ENCODE results near the gene PDIK1L.
A peak's percentile ranks its signal among the peaks of the same experiment; 100 is the strongest.

PDIK1L gene

GRCh38 chr1:26111530-26112406 lies at the start of gene PDIK1L:
Gene PDIK1L, plus strand, starts transcription at chr1:26111824. Its CDS starts 2,485 bp downstream, at chr1:26114309.
- DNase-seq, result peak in 55 of 56 donors; percentile 21 to 95 (median 87)

GRCh38 chr1:26064553-26064952 lies 47.1 kb upstream of the PDIK1L start:
- no peak for DNase-seq

GRCh38 chr1:26066160-26066559 lies 45.5 kb upstream of the PDIK1L start:
- no peak for DNase-seq

- DNase-seq, result no peak
Observed at GRCh38 chr1:26066857-26067256, 44.8 kb upstream of the PDIK1L start.

GRCh38 chr1:26067432-26067911 lies 44.2 kb upstream of the PDIK1L start, which contains the start of gene TRIM63:
Gene TRIM63, minus strand, starts transcription at chr1:26067630. Its CDS starts 136 bp downstream, at chr1:26067494.
- DNase-seq, result peak in 1 of 56 donors; percentile 0

- DNase-seq, result no peak
Observed at GRCh38 chr1:26069941-26070295, 41.7 kb upstream of the PDIK1L start.

GRCh38 chr1:26070296-26070962 lies 41.2 kb upstream of the PDIK1L start:
- no peak for DNase-seq

GRCh38 chr1:26070963-26071342 lies 40.7 kb upstream of the PDIK1L start:
- no peak for DNase-seq

GRCh38 chr1:26072305-26072704 lies 39.3 kb upstream of the PDIK1L start:
- no peak for DNase-seq

- DNase-seq, result no peak
Observed at GRCh38 chr1:26075421-26076144, 36.0 kb upstream of the PDIK1L start.

- no peak for DNase-seq
Observed at GRCh38 chr1:26077524-26077923, 34.1 kb upstream of the PDIK1L start.

GRCh38 chr1:26078286-26079177 lies 33.1 kb upstream of the PDIK1L start:
- no peak for DNase-seq

- DNase-seq, result no peak
Observed at GRCh38 chr1:26079178-26079563, 32.5 kb upstream of the PDIK1L start.

- DNase-seq, result no peak
Observed at GRCh38 chr1:26079960-26080814, 31.4 kb upstream of the PDIK1L start.

- DNase-seq, result no peak
Observed at GRCh38 chr1:26081267-26082019, 30.2 kb upstream of the PDIK1L start.

GRCh38 chr1:26082020-26082350 lies 29.6 kb upstream of the PDIK1L start:
- DNase-seq, result no peak

GRCh38 chr1:26083208-26083607 lies 28.4 kb upstream of the PDIK1L start:
- DNase-seq, result no peak

- no peak for DNase-seq
Observed at GRCh38 chr1:26084091-26084561, 27.5 kb upstream of the PDIK1L start.

- DNase-seq, result no peak
Observed at GRCh38 chr1:26084844-26085243, 26.8 kb upstream of the PDIK1L start.
